Measurements from ENCODE around the gene ATP2B2.

Gene ATP2B2

DNA sequence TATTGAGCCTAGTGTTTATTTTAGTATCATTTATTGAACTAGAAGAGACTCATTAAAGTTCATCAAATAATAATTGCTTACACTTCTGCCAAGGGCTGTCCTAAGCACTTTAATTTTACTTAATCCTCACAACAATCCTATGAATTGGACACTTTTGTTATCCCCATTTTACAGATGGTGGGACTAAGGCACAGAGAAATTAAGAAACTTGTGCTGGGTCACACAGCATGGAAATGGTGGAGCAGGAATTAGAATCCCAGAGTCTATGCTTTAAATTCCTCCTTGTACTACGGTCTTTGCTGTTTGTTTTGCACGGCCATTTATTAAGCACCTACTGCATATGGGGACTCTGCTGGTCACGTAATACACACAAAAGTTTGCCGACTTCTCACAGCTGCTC, 7.9 kb downstream of the ATP2B2 start:
- no peak overlapping the region for H3K4me3 Mint-ChIP-seq
- H3K27me3 Mint-ChIP-seq: peaks cover 1% of the 10 kb centered on the region
- no peaks in the 10 kb centered on the region for H3K9me3 Mint-ChIP-seq (ENCODE audit: low read depth)
- H3K4me1 Mint-ChIP-seq (ENCODE audit: low read depth): no peaks in the 10 kb centered on the region
- no peak overlapping the region for H3K27ac Mint-ChIP-seq
- H3K36me3 Mint-ChIP-seq: no peaks in the 10 kb centered on the region

DNA sequence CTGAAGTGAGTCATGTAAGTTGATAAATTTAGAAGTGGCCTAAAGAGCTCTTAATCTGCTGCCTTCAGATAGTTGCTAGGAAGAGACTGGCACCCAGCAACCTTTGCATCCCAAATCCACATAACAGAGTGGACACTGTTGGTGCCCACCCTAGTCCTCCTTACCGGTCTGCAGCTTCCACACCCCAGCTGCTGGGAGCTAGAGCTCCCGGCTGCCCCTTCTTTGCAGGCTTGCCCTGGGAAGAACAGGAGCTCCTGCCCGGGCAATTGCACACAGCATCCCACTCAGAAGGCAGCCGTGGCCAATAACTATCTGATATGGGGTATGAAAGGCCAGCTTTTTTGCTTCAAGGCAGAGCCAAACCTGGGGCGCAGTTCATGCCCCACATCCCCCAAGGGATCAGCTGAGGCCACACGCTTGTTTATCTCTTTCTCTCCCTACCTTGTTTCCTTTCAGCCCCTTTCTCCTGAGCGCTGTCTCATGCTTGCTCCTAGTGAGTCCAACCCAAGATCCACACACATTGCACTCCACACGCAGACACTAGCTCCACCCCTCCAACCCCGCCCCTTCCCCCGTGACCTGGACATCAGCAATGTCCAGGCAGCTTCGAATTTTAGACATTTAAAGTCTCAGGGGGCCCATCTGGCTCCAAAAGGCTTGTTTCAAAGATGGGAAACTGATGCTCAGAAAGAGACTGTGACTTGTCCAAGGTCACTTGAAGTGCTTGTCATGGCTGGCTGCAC, 9.1 kb downstream of the ATP2B2 start:
- Mint-ChIP-seq H3K4me1 (ENCODE audit: low read depth) (no peaks in the 10 kb centered on the region), H3K4me3 (no peak overlapping the region), H3K36me3 (no peaks in the 10 kb centered on the region), H3K9me3 (ENCODE audit: low read depth) (no peaks in the 10 kb centered on the region), H3K27ac (no peak overlapping the region), H3K27me3 (no peaks in the 10 kb centered on the region)

DNA sequence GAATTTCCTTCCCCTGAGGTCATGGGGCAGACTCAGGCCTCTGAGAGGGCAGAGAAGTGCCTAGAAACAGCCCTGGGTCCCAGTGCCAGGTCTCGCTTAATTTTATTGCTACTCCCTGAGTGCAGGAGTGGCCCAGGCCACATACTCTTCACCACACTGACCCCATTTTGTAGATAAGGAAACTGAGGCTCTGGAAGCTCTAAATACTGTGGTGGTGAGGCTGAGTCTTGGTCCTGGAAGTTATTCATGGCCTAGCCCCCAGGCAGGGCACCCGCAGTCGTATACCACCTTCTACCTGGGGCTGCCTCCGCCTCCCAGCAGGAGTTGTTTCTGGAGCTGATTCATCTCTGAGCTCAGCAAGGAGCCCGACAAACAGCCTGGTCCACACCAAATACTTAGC, 9.8 kb downstream of the ATP2B2 start:
- Mint-ChIP-seq H3K27me3 (no peaks in the 10 kb centered on the region), H3K4me1 (ENCODE audit: low read depth) (no peaks in the 10 kb centered on the region), H3K4me3 (no peak overlapping the region), H3K9me3 (ENCODE audit: low read depth) (no peaks in the 10 kb centered on the region), H3K27ac (no peak overlapping the region), H3K36me3 (no peaks in the 10 kb centered on the region)

DNA sequence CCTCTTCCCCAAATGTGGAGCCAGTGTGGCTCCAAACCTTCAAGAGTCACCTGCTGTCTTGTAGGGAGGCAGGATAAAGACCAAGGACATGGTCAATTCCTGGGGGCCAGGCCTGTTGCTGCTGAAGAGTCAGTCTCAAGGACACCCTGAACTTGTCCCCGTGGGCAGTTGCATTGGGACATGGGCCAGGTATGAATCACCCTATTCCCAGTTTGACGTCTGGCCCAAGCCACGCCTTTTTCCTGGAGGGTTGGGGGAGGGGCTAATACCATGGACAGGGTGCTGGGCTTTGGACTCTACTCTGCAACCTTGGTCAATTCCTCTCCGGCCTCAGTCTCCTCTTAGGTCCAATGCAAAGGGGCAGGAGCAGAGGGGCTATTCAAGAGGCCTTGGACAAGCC, 10.4 kb downstream of the ATP2B2 start:
- H3K9me3 Mint-ChIP-seq (ENCODE audit: low read depth): no peaks in the 10 kb centered on the region
- H3K4me3 Mint-ChIP-seq: no peak overlapping the region
- H3K4me1 Mint-ChIP-seq (ENCODE audit: low read depth): no peaks in the 10 kb centered on the region
- no peak overlapping the region for H3K27ac Mint-ChIP-seq
- no peaks in the 10 kb centered on the region for H3K36me3 Mint-ChIP-seq
- H3K27me3 Mint-ChIP-seq: no peaks in the 10 kb centered on the region

DNA sequence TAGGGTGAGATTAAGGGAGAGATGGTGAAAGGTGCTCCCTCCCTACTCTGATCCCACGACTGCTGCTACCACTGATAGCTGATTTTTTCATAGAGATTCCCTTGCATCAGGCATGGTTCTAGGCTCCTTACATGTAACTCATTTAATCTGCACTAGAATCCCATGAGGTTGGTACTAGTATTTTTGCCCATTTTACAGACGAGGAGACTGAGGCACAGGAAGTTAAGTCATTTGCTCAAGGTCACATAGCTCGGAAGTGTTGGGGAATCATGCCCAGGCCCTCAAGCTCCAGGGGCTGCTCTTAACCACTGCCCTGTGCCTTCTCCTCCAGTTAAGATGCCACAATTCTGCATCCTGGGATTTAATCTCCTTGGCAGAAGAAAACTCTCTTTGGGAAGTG, 11.2 kb downstream of the ATP2B2 start:
- H3K4me3 Mint-ChIP-seq: no peak overlapping the region
- no peaks in the 10 kb centered on the region for H3K4me1 Mint-ChIP-seq (ENCODE audit: low read depth)
- no peaks in the 10 kb centered on the region for H3K9me3 Mint-ChIP-seq (ENCODE audit: low read depth)
- no peaks in the 10 kb centered on the region for H3K27me3 Mint-ChIP-seq
- H3K36me3 Mint-ChIP-seq: no peaks in the 10 kb centered on the region
- H3K27ac Mint-ChIP-seq: no peak overlapping the region

DNA sequence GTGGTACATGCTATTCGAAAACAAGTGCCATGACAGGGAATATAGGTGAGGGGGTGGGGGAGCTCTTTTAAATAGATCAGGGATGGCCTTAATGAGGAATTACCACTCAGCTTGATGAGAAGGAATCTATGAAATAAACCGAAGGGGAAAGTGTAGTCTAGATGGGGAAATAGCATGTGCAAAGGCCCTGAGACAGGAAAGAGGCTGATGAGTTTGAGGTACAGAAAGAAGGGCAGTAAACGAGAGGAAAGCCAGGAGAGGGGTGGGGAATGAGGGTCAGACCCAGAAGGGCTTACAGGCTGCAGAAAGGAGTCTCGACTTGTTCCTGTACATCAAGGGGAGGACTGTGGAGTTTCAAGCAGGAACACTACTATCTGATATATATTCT, 12.2 kb downstream of the ATP2B2 start:
- Mint-ChIP-seq H3K27me3 (no peaks in the 10 kb centered on the region), H3K27ac (no peak overlapping the region), H3K36me3 (no peaks in the 10 kb centered on the region), H3K9me3 (ENCODE audit: low read depth) (no peaks in the 10 kb centered on the region), H3K4me1 (ENCODE audit: low read depth) (no peaks in the 10 kb centered on the region), H3K4me3 (no peak overlapping the region)

DNA sequence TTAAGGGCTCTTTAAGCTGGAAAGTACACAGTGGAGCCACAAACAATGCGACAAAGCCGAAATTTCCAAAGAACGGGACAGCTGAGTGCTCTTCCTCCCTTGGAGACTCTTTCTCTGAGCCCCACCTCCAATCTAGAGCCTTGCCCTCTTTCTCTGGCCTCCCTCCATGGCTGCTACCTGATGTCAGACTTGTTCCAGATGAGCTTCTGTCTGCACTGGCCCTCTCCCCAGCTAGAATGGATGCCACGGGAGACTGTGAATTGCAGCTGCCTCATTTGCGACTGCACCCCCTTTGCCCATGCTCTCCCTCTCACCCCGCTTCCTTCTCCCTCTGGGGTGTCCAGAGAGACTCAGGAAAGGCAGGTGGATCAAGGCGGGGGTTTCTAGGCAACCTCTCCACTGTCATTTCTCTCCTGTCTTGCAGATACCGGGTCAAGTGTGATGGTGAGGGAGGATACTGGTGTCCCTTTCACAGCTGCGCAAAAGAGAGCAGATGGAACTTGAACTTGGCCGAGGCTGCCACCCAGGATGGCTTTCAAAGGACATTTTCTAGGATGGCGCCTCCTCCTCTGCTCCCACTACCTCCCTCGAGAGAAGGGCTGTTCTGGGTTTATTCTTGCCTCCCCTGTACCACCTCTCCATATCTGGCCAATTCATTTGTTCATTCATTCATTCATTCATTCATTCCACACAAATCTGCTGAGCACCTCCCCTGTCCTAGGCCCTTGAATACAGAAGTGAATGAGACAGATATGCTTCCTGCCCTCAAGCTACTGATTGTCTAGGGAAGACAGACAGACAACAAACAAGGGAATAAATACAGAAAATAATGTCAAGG, 12.8 kb downstream of the ATP2B2 start:
- Mint-ChIP-seq H3K4me3 (no peak overlapping the region), H3K27me3 (no peaks in the 10 kb centered on the region), H3K27ac (no peak overlapping the region), H3K4me1 (ENCODE audit: low read depth) (no peaks in the 10 kb centered on the region), H3K36me3 (no peaks in the 10 kb centered on the region), H3K9me3 (ENCODE audit: low read depth) (no peaks in the 10 kb centered on the region)

DNA sequence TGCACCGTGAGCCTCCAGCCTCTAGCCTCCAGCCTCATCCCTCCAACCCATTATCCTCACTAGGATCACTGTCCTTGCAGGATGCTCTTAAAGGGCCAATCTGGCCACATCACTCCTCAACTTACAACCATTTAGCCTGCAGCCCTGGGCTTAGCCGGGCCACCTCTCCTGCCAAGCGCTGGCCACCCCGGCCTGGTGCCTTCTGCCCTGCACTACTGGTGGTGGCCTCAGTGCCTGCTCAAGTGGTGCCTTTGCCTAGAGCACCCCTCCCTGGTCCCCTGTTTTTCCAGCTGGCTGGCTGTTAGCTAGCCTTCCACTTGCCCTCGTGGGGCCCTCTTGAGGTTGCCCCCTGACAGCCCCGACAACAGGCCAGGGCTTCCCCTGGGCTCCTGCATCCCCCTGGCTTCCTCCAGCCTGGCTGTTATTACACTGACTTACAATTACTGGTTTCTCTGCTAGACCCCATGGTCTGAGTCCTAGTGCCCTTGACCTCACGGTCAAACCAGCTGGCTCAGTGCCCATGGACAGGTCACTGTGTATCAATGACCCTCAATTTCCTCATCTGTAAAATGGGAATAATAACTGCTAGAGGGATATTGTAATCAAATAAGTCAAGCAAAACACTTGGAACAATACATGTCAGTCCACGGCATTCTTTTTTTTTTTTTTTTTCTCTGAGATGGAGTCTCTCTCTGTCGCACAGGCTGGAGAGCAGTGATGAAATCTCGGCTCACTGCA, 15.5 kb downstream of the ATP2B2 start:
- Mint-ChIP-seq H3K4me3 (no peak overlapping the region), H3K4me1 (ENCODE audit: low read depth) (no peaks in the 10 kb centered on the region), H3K36me3 (no peaks in the 10 kb centered on the region), H3K27me3 (peaks cover 2% of the 10 kb centered on the region), H3K9me3 (ENCODE audit: low read depth) (no peaks in the 10 kb centered on the region), H3K27ac (no peak overlapping the region)

DNA sequence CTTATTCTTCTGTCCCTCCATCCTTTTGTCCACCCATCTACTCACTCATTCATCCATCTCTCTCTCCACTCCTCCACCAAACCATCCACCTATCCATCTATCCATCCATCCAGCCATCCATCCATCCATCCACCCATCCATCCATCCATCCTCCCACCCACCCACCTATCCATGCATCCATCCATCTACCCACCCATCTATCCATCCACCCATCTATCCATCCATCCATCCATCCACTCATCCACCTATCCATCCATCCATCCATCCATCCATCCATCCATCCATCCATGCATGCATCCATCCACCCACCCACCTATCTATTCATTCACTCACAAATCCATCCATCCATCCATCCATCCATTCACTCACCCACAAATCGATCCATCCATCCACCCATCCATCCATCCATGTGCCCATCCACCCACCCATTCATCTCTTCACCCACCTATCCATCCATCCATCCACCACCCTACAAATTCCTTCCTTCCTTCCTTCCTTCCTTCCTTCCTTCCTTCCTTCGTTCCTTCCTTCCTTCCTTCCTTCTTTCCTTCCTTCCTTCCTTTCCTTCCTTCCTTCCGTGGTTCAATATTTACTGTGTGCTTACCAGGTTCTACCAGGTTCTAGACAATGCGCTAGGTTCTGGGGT, 17.3 kb downstream of the ATP2B2 start:
- H3K27me3 Mint-ChIP-seq: peaks cover 2% of the 10 kb centered on the region
- no peaks in the 10 kb centered on the region for H3K9me3 Mint-ChIP-seq (ENCODE audit: low read depth)
- H3K27ac Mint-ChIP-seq: no peak overlapping the region
- H3K4me3 Mint-ChIP-seq: no peak overlapping the region
- H3K36me3 Mint-ChIP-seq: no peaks in the 10 kb centered on the region
- no peaks in the 10 kb centered on the region for H3K4me1 Mint-ChIP-seq (ENCODE audit: low read depth)

DNA sequence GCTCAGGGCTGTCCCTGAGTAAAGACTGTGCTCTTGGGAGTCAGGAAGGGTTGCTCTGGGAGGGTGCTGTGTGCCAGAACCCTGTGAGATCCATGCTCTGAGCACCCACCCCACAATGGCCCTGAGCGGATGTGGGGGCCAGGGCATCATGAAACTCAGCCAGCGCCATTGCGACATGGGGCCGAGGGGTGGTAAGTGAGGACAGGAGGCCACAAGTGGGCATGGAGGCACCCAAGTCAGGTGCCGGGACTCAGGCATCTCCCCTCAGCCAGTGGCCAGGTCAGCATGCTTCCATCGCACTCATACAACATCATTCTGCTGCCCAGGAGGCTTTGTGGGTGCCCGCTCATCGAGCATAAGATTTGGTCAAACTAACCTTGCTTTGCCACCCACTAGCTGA, 19.6 kb downstream of the ATP2B2 start:
- Mint-ChIP-seq H3K27ac (no peak overlapping the region), H3K36me3 (no peaks in the 10 kb centered on the region), H3K9me3 (ENCODE audit: low read depth) (no peaks in the 10 kb centered on the region), H3K4me1 (ENCODE audit: low read depth) (no peaks in the 10 kb centered on the region), H3K4me3 (no peak overlapping the region), H3K27me3 (peaks cover 2% of the 10 kb centered on the region)

DNA sequence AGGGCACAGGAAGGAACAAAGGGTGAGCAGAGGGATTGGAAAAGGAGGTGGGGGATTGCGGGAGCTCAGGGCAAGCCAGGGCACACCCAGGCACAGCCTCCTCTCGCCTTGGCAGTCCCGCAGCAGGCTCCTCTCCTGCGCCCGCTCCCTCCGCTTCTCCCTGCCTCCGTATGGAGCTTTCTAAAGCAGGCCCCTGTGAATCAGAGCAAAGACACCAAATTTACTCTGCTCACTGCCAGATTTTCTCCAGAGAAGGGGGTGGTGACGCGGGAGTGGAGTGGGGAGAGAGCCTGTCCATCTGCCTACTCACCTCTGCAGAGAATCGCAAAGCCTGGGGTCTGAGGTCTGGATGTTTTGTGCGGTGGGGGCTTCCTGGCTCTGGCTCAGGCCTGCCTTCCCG, 20.0 kb downstream of the ATP2B2 start:
- Mint-ChIP-seq H3K4me3 (no peak overlapping the region), H3K4me1 (ENCODE audit: low read depth) (no peaks in the 10 kb centered on the region), H3K36me3 (no peaks in the 10 kb centered on the region), H3K27ac (no peak overlapping the region), H3K27me3 (peaks cover 2% of the 10 kb centered on the region), H3K9me3 (ENCODE audit: low read depth) (no peaks in the 10 kb centered on the region)

DNA sequence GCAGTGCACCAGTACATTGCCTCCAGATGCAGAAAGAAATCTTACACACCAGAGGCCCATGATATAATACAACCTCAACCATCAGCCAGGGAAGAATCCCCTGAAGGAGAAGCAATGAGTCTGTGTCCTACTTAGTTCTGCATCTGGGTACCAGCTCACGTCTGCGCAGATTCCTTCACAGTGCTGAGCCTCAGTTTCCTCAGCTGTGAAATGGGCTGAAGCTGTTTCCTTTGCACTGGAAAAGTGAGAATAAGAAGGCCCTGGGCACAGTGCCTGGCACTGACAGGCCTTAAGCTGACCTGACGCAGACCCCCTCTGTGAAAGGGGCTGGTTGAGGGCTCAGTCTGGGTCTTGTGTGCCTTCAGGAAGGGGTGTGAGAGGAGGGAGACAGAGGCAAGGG, 20.7 kb downstream of the ATP2B2 start:
- Mint-ChIP-seq H3K27me3 (peaks cover 2% of the 10 kb centered on the region), H3K27ac (no peak overlapping the region), H3K4me1 (ENCODE audit: low read depth) (no peaks in the 10 kb centered on the region), H3K4me3 (no peak overlapping the region), H3K9me3 (ENCODE audit: low read depth) (no peaks in the 10 kb centered on the region), H3K36me3 (no peaks in the 10 kb centered on the region)

DNA sequence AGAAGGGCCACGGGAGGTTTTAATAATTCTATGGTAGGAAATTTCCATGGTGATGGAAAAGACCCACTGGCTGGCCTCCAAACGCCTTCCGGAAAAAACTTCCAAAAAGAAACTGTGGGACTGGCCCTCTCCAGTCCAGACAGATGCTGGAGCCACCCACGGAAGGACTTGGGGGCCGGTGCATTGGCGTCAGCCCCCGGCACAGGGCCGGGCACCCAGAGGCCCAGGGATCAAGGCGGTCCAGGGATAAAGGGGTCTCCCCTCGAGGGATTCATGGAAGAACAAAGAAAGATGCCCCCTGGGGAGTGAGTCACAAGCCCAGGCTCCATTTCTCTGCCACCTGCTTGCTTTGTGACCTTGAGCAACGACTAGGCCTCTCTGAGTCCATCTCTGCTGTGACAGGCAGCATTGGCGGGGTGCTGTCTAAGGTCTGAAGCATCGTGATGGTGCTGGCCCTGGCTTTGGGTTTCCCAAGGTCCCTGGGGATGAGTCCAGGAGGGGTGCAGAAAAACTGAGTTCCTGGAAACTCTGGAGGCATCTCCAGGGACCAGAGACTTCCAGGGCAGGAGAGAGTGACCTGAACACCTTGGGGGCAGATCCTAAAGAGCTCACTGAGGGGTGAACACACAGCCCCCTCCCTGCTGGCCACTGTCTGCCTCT, 21.6 kb downstream of the ATP2B2 start:
- H3K4me3 Mint-ChIP-seq: no peak overlapping the region
- no peaks in the 10 kb centered on the region for H3K36me3 Mint-ChIP-seq
- peaks cover 2% of the 10 kb centered on the region for H3K27me3 Mint-ChIP-seq
- no peaks in the 10 kb centered on the region for H3K4me1 Mint-ChIP-seq (ENCODE audit: low read depth)
- H3K27ac Mint-ChIP-seq: no peak overlapping the region
- no peaks in the 10 kb centered on the region for H3K9me3 Mint-ChIP-seq (ENCODE audit: low read depth)

DNA sequence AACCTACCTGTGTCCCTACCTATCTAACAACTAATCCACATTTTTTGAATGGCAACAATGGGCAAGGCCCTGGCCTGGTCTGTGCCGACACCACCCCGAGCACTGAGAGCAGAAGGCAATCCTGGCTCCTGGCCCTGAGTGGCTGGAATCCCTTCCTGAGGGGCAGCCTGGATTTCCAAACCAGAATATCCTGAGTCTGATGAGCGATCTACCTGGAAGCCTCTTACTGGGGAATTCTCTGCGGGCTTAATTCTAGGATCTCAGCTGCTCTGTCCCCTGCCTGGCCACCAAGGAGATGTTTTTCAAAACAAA, 22.1 kb downstream of the ATP2B2 start:
- no peaks in the 10 kb centered on the region for H3K36me3 Mint-ChIP-seq
- no peak overlapping the region for H3K27ac Mint-ChIP-seq
- no peak overlapping the region for H3K4me3 Mint-ChIP-seq
- peaks cover 2% of the 10 kb centered on the region for H3K27me3 Mint-ChIP-seq
- H3K9me3 Mint-ChIP-seq (ENCODE audit: low read depth): peaks cover 4% of the 10 kb centered on the region
- no peaks in the 10 kb centered on the region for H3K4me1 Mint-ChIP-seq (ENCODE audit: low read depth)

Measured in activated naive CD8-positive, alpha-beta T cell (primary cell).